GM12878 (cell line): Measurements from ENCODE around the gene NINL. TPM values are rescaled to one million over a fixed set of nuclear protein-coding genes. Genes with fewer than 3 reads are reported as not detected.

Experiments
- ATAC-seq: fragments of 200-7000 bp; cut with Tn5 transposase; 3 replicates; pipeline ENCODE4 v1.9.1; 2020; ENCODE audit warnings: mild to moderate bottlenecking, moderate library complexity
- BruUV-seq: library from RNA; stranded (reverse); fragments of 400-500 nt; replicated peaks from 2 replicates; lab custom pipeline; 2021; lab: Mats Ljungman, UMichigan
- CTCF ChIA-PET: fragments of 300-600 bp; sonication (Branson Sonifier 250); formaldehyde crosslinking; extraction: SDS; loops from one replicate; lab custom pipeline; 2021; ENCODE audit warnings: inconsistent platforms; lab: Yijun Ruan, JAX
- POLR2A ChIA-PET: fragments of 350-600 bp; formaldehyde crosslinking; extraction: SDS; loops from one replicate; lab custom pipeline; 2021; ENCODE audit warnings: inconsistent platforms; lab: Charles Lee
- RAD21 ChIA-PET: fragments of 300-600 bp; sonication (Branson Sonifier 250); formaldehyde crosslinking; loops from one replicate; lab custom pipeline; 2023; ENCODE audit warnings: antibody characterized with exemption; ENCODE audit not compliant: unreplicated experiment; lab: Charles Lee
- SMC1A ChIA-PET: fragments of 300-600 bp; sonication (Branson Sonifier 250); formaldehyde crosslinking; loops from one replicate; lab custom pipeline; 2023; ENCODE audit not compliant: unreplicated experiment, uncharacterized antibody; lab: Charles Lee
- DNase-seq: peaks from one replicate; pipeline ENCODE4 v3.0.0-alpha.2; 2011; ENCODE audit warnings: low read depth, low spot score
- FAIRE-seq: peaks from 3 replicates; lab custom pipeline; 2011; peaks lifted over from hg19 to GRCh38; lab: Jason Lieb, UNC
- H2AFZ ChIP-seq: 2 replicates; pipeline ENCODE4 v1.6.0; 2011; ENCODE audit warnings: low read depth, low read length, control low read depth; ENCODE audit not compliant: control insufficient read depth
- H3K27ac ChIP-seq: 2 replicates; pipeline ENCODE4 v1.5.1; 2011; ENCODE audit warnings: control low read depth; ENCODE audit not compliant: control insufficient read depth, insufficient read depth
- H3K27me3 ChIP-seq, 2 experiments: replicated peaks in 1 of 2; 2 replicates each; pipeline versions ENCODE4 v1.6.0 to v1.6.1; 2011; ENCODE audit warnings: low read length in 1 of 2; ENCODE audit not compliant: control insufficient read depth in 2 of 2, insufficient read depth in 2 of 2
- H3K36me3 ChIP-seq, 2 experiments: 2 replicates each; pipeline ENCODE4 v1.5.1; 2011; ENCODE audit warnings: low read length in 1 of 2; ENCODE audit not compliant: control insufficient read depth in 2 of 2, insufficient read depth in 2 of 2
- H3K4me1 ChIP-seq: 2 replicates; pipeline ENCODE4 v1.6.1; 2011; ENCODE audit warnings: mild to moderate bottlenecking, low read length, moderate library complexity, mixed read lengths; ENCODE audit not compliant: control insufficient read depth, insufficient read depth
- H3K4me2 ChIP-seq: 2 replicates; pipeline ENCODE4 v1.6.0; 2011; ENCODE audit warnings: control low read depth; ENCODE audit not compliant: control insufficient read depth, insufficient read depth
- H3K4me3 ChIP-seq: fragments of 200-600 bp; sonication (generic); 2 replicates; pipeline ENCODE4 v1.5.1; 2016
- H3K79me2 ChIP-seq: 2 replicates; pipeline ENCODE4 v1.6.0; 2011; ENCODE audit warnings: low read length; ENCODE audit not compliant: control insufficient read depth, insufficient read depth
- H3K9ac ChIP-seq: 2 replicates; pipeline ENCODE4 v1.8.0; 2011; ENCODE audit warnings: low read length, control low read depth, mixed read lengths; ENCODE audit not compliant: control insufficient read depth, insufficient read depth
- H3K9me3 ChIP-seq: replicated peaks from 3 replicates; pipeline ENCODE4 v1.5.1; 2011; ENCODE audit warnings: mild to moderate bottlenecking, low read length; ENCODE audit not compliant: control insufficient read depth, insufficient read depth
- H4K20me1 ChIP-seq: 2 replicates; pipeline ENCODE4 v1.6.0; 2011; ENCODE audit not compliant: control insufficient read depth, insufficient read depth
- ATF7 ChIP-seq: fragments of 450-650 bp; IDR thresholded peaks from 2 replicates; pipeline ENCODE4 v1.6.1; 2016; ENCODE audit warnings: low read depth, mild to moderate bottlenecking
- BACH1 ChIP-seq: fragments of 450-650 bp; IDR thresholded peaks from 2 replicates; pipeline ENCODE4 v1.6.1; 2017; ENCODE audit warnings: mild to moderate bottlenecking, borderline replicate concordance
- CHD4 ChIP-seq: fragments of 200-600 bp; sonication (generic); IDR thresholded peaks from 2 replicates; pipeline ENCODE4 v1.6.1; 2016; ENCODE audit warnings: mild to moderate bottlenecking
- CREM ChIP-seq: IDR thresholded peaks from 2 replicates; pipeline ENCODE4 v1.6.1; 2014; ENCODE audit warnings: antibody characterized with exemption, low read depth
- JUNB ChIP-seq: IDR thresholded peaks from 2 replicates; pipeline ENCODE4 v1.6.1; 2016; ENCODE audit warnings: antibody characterized with exemption, mild to moderate bottlenecking
- MYB ChIP-seq: fragments of 150-350 bp; IDR thresholded peaks from 2 replicates; pipeline ENCODE4 v1.6.1; 2014; ENCODE audit warnings: mild to moderate bottlenecking, low read depth, low read length, borderline replicate concordance
- ZZZ3 ChIP-seq: IDR thresholded peaks from 2 replicates; pipeline ENCODE4 v1.6.1; 2011; ENCODE audit warnings: low read depth; ENCODE audit not compliant: control insufficient read depth, insufficient read length
- WGBS: methylation state at CpG from one replicate; pipeline ENCODE4 v1.1.6; 2016; ENCODE audit warnings: low lambda C conversion rate; ENCODE audit not compliant: insufficient replicate concordance, insufficient coverage; ENCODE audit errors: missing lambda C conversion rate; 5-methylcytosine and 5-hydroxymethylcytosine counted together
- in situ Hi-C: fragments of 300-500 bp; cut with MboI; formaldehyde crosslinking; loops from 9 replicates; pipeline ENCODE4 v1.14.3; 2018; ENCODE audit warnings: mixed read lengths
- intact Hi-C: fragments of 100-400 bp; cut with micrococcal nuclease; formaldehyde crosslinking; loops from one replicate; pipeline ENCODE4 v1.14.2; 2022; ENCODE audit not compliant: unreplicated experiment
- polyA plus RNA-seq, 11 experiments: library from polyadenylated mRNA; depleted of rRNA in 4 of 11; unstranded in 6 of 11; stranded (reverse) in 5 of 11; fragments of >200 nt; fragmentation: Nextera tagmentation in 4 of 11; fragmentation: Illumina TruSeq in 1 of 11; extraction: Ambion mirVana in 4 of 11; extraction: Trizol in 1 of 11; gene quantifications; 1 replicate in 1 of 11; 2 replicates in 10 of 11; pipeline versions ENCODE4 v1.2.1 to v1.2.3, GENCODE V29; 2011 to 2016; ENCODE audit warnings: inconsistent platforms in 2 of 11, missing spikeins in 2 of 11, low read depth in 1 of 11
- total RNA-seq, 4 experiments: library from RNA; depleted of rRNA in 3 of 4; stranded (reverse); fragments of >200 nt in 3 of 4; fragmentation: Illumina TruSeq in 1 of 4; extraction: Trizol in 1 of 4; gene quantifications; 2 replicates each; pipeline versions ENCODE4 v1.2.1 to v1.2.3, GENCODE V29; 2013 to 2021
- TF ChIP-seq, protein P1 (sequence below): fragments of 450-650 bp; IDR thresholded peaks from 2 replicates; pipeline ENCODE4 v1.6.1; 2014; ENCODE audit warnings: mild to moderate bottlenecking
- TF ChIP-seq, protein P2 (sequence below): fragments of 450-650 bp; formaldehyde crosslinking; IDR thresholded peaks from 2 replicates; pipeline ENCODE4 v1.5.0; 2022; ENCODE audit warnings: mild to moderate bottlenecking, missing genetic modification characterization
- TF ChIP-seq, protein P3 (sequence below): IDR thresholded peaks from 2 replicates; pipeline ENCODE4 v1.6.1; 2012; ENCODE audit warnings: low read depth, low read length, improper control_type of control experiment
- TF ChIP-seq, protein P4 (sequence below): IDR thresholded peaks from 2 replicates; pipeline ENCODE4 v1.6.1; 2011; ENCODE audit warnings: borderline replicate concordance, low read depth, mild to moderate bottlenecking, moderate library complexity, low read length; ENCODE audit not compliant: insufficient read depth, poor library complexity, severe bottlenecking

NINL gene
- total and polyA plus RNA-seq, 10 of the 15 experiments (the other 5 are each of a cell fraction or from before 2014, with no cell fraction given) = 0.04 to 0.77 (median 0.23) TPM; not detected in 1

DNA sequence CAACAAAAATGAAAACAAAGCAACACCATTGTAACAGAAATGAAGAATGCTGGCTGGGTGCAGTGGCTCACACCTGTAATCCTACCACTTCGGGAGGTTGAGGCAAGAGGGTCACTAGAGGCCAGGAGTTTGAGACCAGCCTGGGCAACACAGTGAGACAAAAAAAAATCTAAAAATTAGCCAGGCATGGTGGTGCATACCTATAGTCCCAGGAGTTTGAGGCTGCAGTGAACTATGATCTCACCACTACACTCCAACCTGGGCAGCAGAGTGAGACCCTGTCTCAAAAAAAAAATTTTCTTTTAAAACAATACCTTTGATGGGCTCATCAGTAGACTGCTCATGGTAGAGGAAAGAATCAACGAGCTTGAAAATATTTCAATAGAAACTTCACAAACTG is 18.5 kb downstream of the NINL start (continued):
- TF ChIP-seq CREM (no peak), ZZZ3 (no peak), MYB (no peak)
- TF ChIP-seq, protein P1, sequence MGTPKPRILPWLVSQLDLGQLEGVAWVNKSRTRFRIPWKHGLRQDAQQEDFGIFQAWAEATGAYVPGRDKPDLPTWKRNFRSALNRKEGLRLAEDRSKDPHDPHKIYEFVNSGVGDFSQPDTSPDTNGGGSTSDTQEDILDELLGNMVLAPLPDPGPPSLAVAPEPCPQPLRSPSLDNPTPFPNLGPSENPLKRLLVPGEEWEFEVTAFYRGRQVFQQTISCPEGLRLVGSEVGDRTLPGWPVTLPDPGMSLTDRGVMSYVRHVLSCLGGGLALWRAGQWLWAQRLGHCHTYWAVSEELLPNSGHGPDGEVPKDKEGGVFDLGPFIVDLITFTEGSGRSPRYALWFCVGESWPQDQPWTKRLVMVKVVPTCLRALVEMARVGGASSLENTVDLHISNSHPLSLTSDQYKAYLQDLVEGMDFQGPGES = no peak

DNA sequence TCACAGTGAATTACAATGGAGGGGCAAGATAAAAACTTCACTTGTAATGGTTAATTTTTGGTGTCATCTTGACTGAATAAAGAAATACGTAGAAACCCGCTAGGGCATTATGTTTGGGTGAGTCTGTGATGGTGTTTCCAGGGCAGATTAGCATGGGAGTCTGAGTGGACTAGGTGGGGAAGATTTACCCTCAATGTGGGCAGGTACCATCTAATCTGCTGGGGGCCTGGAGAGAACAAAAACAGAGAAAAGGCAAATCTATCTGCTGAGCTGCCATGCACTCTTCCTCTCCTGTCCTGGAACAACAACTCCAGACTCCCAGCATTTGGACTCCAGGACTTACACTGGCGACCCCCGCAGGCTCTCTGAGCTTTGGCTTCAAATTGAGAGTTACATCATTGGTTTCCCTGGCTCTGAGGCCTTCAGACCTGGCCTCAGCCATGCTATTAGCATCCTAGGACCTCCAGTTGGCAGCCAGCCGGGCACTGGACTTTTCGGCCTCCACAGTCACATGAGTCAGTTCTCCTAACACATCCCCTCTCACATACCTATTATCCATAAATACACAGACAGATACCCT is 19.7 kb downstream of the NINL start:
- no peaks in the 10 kb centered on the region for H3K36me3 ChIP-seq
- ChIA-PET RAD21 (no interaction called here), SMC1A (no interaction called here), CTCF (no interaction called here), POLR2A (no interaction called here)
- no peaks in the 10 kb centered on the region for H4K20me1 ChIP-seq
- intact Hi-C loops = no loop called here
- H3K9me3 ChIP-seq = no peaks in the 10 kb centered on the region
- no peak overlapping the region for H3K4me2 ChIP-seq
- BruUV-seq = no TSS peak
- no peaks in the 10 kb centered on the region for H3K4me1 ChIP-seq
- no peak overlapping the region for H3K27ac ChIP-seq
- H3K27me3 ChIP-seq = no peaks in the 10 kb centered on the region
- FAIRE-seq (no peak), DNase-seq (no peak), ATAC-seq (no peak)
- H3K4me3 ChIP-seq = no peak overlapping the region
- no peak overlapping the region for H3K9ac ChIP-seq
- H3K79me2 ChIP-seq = no peaks in the 10 kb centered on the region
- no peak overlapping the region for H2AFZ ChIP-seq
- in situ Hi-C loops = no loop called here
- TF ChIP-seq ATF7 (no peak), CHD4 (no peak), JUNB (no peak), BACH1 (no peak)
- TF ChIP-seq, protein P2, sequence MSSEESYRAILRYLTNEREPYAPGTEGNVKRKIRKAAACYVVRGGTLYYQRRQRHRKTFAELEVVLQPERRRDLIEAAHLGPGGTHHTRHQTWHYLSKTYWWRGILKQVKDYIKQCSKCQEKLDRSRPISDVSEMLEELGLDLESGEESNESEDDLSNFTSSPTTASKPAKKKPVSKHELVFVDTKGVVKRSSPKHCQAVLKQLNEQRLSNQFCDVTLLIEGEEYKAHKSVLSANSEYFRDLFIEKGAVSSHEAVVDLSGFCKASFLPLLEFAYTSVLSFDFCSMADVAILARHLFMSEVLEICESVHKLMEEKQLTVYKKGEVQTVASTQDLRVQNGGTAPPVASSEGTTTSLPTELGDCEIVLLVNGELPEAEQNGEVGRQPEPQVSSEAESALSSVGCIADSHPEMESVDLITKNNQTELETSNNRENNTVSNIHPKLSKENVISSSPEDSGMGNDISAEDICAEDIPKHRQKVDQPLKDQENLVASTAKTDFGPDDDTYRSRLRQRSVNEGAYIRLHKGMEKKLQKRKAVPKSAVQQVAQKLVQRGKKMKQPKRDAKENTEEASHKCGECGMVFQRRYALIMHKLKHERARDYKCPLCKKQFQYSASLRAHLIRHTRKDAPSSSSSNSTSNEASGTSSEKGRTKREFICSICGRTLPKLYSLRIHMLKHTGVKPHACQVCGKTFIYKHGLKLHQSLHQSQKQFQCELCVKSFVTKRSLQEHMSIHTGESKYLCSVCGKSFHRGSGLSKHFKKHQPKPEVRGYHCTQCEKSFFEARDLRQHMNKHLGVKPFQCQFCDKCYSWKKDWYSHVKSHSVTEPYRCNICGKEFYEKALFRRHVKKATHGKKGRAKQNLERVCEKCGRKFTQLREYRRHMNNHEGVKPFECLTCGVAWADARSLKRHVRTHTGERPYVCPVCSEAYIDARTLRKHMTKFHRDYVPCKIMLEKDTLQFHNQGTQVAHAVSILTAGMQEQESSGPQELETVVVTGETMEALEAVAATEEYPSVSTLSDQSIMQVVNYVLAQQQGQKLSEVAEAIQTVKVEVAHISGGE (CRISPR knock-in tag) = no peak
- TF ChIP-seq, protein P3, sequence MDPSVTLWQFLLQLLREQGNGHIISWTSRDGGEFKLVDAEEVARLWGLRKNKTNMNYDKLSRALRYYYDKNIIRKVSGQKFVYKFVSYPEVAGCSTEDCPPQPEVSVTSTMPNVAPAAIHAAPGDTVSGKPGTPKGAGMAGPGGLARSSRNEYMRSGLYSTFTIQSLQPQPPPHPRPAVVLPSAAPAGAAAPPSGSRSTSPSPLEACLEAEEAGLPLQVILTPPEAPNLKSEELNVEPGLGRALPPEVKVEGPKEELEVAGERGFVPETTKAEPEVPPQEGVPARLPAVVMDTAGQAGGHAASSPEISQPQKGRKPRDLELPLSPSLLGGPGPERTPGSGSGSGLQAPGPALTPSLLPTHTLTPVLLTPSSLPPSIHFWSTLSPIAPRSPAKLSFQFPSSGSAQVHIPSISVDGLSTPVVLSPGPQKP = no peak
- TF ChIP-seq, protein P4, sequence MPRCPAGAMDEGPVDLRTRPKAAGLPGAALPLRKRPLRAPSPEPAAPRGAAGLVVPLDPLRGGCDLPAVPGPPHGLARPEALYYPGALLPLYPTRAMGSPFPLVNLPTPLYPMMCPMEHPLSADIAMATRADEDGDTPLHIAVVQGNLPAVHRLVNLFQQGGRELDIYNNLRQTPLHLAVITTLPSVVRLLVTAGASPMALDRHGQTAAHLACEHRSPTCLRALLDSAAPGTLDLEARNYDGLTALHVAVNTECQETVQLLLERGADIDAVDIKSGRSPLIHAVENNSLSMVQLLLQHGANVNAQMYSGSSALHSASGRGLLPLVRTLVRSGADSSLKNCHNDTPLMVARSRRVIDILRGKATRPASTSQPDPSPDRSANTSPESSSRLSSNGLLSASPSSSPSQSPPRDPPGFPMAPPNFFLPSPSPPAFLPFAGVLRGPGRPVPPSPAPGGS = no peak
- WGBS = 35% methylated on average over 6 of the region's 6 CpGs
